WTC11 (cell line): Measurements from ENCODE around the gene FKBP5. TPM values are rescaled to one million over a fixed set of nuclear protein-coding genes. Genes with fewer than 3 reads are reported as not detected.

Source experiments
- ATAC-seq: fragments of 200-7000 bp; cut with Tn5 transposase; 2 replicates; pipeline ENCODE4 v1.10.0; 2021; ENCODE audit warnings: mild to moderate bottlenecking, moderate library complexity
- CTCF ChIA-PET: fragments of 300-600 bp; sonication (Branson Sonifier 250); formaldehyde crosslinking; loops from one replicate; lab custom pipeline; 2021; ENCODE audit warnings: antibody characterized with exemption; lab: Charles Lee
- POLR2A ChIA-PET: fragments of 350-600 bp; sonication (Branson Sonifier 250); formaldehyde crosslinking; loops from one replicate; lab custom pipeline; 2021; ENCODE audit warnings: antibody characterized with exemption; lab: Charles Lee
- DNase-seq: peaks from one replicate; pipeline ENCODE4 v3.0.0; 2021; ENCODE audit warnings: low spot score
- H3K27ac Mint-ChIP-seq: 2 replicates; pipeline ENCODE4 v1.8.0; 2021; ENCODE audit warnings: mixed read lengths
- H3K27me3 Mint-ChIP-seq: 2 replicates; pipeline ENCODE4 v1.8.0; 2021; ENCODE audit warnings: low read depth, mild to moderate bottlenecking, moderate library complexity, mixed read lengths
- H3K36me3 Mint-ChIP-seq: 2 replicates; pipeline ENCODE4 v1.8.0; 2021; ENCODE audit warnings: mixed read lengths
- H3K4me1 Mint-ChIP-seq: 2 replicates; pipeline ENCODE4 v1.8.0; 2022; ENCODE audit warnings: mixed read lengths
- H3K4me3 Mint-ChIP-seq: 2 replicates; pipeline ENCODE4 v1.8.0; 2021; ENCODE audit warnings: mild to moderate bottlenecking, moderate library complexity, mixed read lengths
- H3K9me3 Mint-ChIP-seq: 2 replicates; pipeline ENCODE4 v1.8.0; 2021; ENCODE audit warnings: mixed read lengths
- CBFB ChIP-seq: sonication (generic); formaldehyde crosslinking; IDR thresholded peaks from 2 replicates; pipeline ENCODE4 v1.8.1; 2022; ENCODE audit warnings: mild to moderate bottlenecking, low read depth, missing genetic modification reagents
- ELF4 ChIP-seq: sonication (generic); formaldehyde crosslinking; IDR thresholded peaks from 2 replicates; pipeline ENCODE4 v1.8.1; 2022; ENCODE audit warnings: low read depth, mild to moderate bottlenecking, moderate library complexity, missing genetic modification reagents
- EMX1 ChIP-seq: fragments of 250-450 bp; sonication (Bioruptor Pico); IDR thresholded peaks from 2 replicates; pipeline ENCODE4 v1.8.0; 2021; ENCODE audit warnings: mild to moderate bottlenecking
- JUN ChIP-seq: sonication (generic); formaldehyde crosslinking; IDR thresholded peaks from 2 replicates; pipeline ENCODE4 v1.8.0; 2023; ENCODE audit warnings: mild to moderate bottlenecking, missing genetic modification reagents
- MYBL2 ChIP-seq: sonication (generic); formaldehyde crosslinking; IDR thresholded peaks from 2 replicates; pipeline ENCODE4 v1.8.1; 2023; ENCODE audit warnings: mild to moderate bottlenecking, moderate library complexity, missing genetic modification reagents
- NR2C2 ChIP-seq: sonication (generic); formaldehyde crosslinking; IDR thresholded peaks from 2 replicates; pipeline ENCODE4 v1.8.0; 2022; ENCODE audit warnings: mild to moderate bottlenecking, missing genetic modification reagents
- OVOL2 ChIP-seq: fragments of 250-450 bp; sonication (Bioruptor Pico); IDR thresholded peaks from 2 replicates; pipeline ENCODE4 v1.9.0; 2021; ENCODE audit warnings: mild to moderate bottlenecking, borderline replicate concordance
- TCF7 ChIP-seq: sonication (generic); formaldehyde crosslinking; IDR thresholded peaks from 2 replicates; pipeline ENCODE4 v1.8.0; 2022; ENCODE audit warnings: mild to moderate bottlenecking, low read depth, missing genetic modification reagents, moderate library complexity
- TEAD1 ChIP-seq: sonication (generic); formaldehyde crosslinking; IDR thresholded peaks from 2 replicates; pipeline ENCODE4 v1.8.0; 2022; ENCODE audit warnings: mild to moderate bottlenecking, missing genetic modification reagents
- TEAD4 ChIP-seq: sonication (generic); formaldehyde crosslinking; IDR thresholded peaks from 2 replicates; pipeline ENCODE4 v1.8.0; 2022; ENCODE audit warnings: mild to moderate bottlenecking, missing genetic modification reagents
- ZNF232 ChIP-seq: sonication (generic); formaldehyde crosslinking; IDR thresholded peaks from 2 replicates; pipeline ENCODE4 v1.8.0; 2022; ENCODE audit warnings: mild to moderate bottlenecking, missing genetic modification reagents
- ZNF317 ChIP-seq: sonication (generic); formaldehyde crosslinking; IDR thresholded peaks from 2 replicates; pipeline ENCODE4 v1.8.1; 2023; ENCODE audit warnings: low read depth, mild to moderate bottlenecking, moderate library complexity, missing genetic modification reagents, borderline replicate concordance
- ZNF423 ChIP-seq: fragments of 250-450 bp; sonication (Bioruptor Pico); IDR thresholded peaks from 2 replicates; pipeline ENCODE4 v2.1.2; 2022; ENCODE audit warnings: mild to moderate bottlenecking, moderate library complexity
- ZNF671 ChIP-seq: fragments of 250-450 bp; sonication (Bioruptor Pico); IDR thresholded peaks from 2 replicates; pipeline ENCODE4 v1.8.0; 2021; ENCODE audit warnings: mild to moderate bottlenecking
- total RNA-seq: library from RNA; stranded (reverse); gene quantifications from 3 replicates; pipeline ENCODE4 v1.2.3, GENCODE V29; 2021
- TF ChIP-seq, protein P1 (sequence below): sonication (generic); formaldehyde crosslinking; IDR thresholded peaks from 2 replicates; pipeline ENCODE4 v1.8.1; 2022; ENCODE audit warnings: mild to moderate bottlenecking, moderate library complexity, missing genetic modification reagents
- TF ChIP-seq, protein P2 (sequence below): sonication (generic); formaldehyde crosslinking; IDR thresholded peaks from 2 replicates; pipeline ENCODE4 v1.8.1; 2022; ENCODE audit warnings: low read depth, missing genetic modification reagents, borderline replicate concordance
- TF ChIP-seq, protein P3 (sequence below): fragments of 250-450 bp; sonication (Bioruptor Pico); IDR thresholded peaks from 2 replicates; pipeline ENCODE4 v1.9.0; 2021; ENCODE audit warnings: mild to moderate bottlenecking
- TF ChIP-seq, protein P4 (sequence below): sonication (generic); formaldehyde crosslinking; IDR thresholded peaks from 2 replicates; pipeline ENCODE4 v1.8.1; 2023; ENCODE audit warnings: mild to moderate bottlenecking, missing genetic modification reagents, borderline replicate concordance
- TF ChIP-seq, protein P5 (sequence below): sonication (generic); formaldehyde crosslinking; IDR thresholded peaks from 2 replicates; pipeline ENCODE4 v1.8.0; 2023; ENCODE audit warnings: mild to moderate bottlenecking, missing genetic modification reagents
- TF ChIP-seq, protein P6 (sequence below): sonication (generic); formaldehyde crosslinking; IDR thresholded peaks from 2 replicates; pipeline ENCODE4 v1.8.0; 2022; ENCODE audit warnings: mild to moderate bottlenecking, missing genetic modification reagents

The FKBP5 gene
- total RNA-seq, 1 experiment from 2014 or later = 27.2 TPM

DNA sequence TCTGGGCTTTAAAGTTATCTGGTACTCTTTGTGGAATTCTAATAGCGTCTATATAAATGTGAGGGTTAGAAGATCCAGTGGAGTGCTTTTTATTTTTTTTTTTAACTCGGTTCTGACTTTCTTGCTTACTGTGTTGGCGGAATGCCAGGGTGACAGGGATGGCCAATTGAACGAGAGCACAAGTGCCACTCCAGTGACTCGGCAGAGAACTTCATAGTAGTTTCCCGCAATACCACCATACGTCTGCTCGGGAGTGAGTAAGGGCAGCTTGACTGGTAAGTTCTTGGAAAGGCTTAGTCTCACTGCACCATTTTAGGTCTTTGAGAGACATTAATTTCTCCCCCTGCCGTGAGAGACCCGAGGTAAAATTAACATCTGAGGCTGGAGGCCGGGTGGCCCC lies 126.7 kb downstream of the FKBP5 start (continued):
- TF ChIP-seq, protein P1, sequence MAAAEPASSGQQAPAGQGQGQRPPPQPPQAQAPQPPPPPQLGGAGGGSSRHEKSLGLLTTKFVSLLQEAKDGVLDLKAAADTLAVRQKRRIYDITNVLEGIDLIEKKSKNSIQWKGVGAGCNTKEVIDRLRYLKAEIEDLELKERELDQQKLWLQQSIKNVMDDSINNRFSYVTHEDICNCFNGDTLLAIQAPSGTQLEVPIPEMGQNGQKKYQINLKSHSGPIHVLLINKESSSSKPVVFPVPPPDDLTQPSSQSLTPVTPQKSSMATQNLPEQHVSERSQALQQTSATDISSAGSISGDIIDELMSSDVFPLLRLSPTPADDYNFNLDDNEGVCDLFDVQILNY = no peak

DNA sequence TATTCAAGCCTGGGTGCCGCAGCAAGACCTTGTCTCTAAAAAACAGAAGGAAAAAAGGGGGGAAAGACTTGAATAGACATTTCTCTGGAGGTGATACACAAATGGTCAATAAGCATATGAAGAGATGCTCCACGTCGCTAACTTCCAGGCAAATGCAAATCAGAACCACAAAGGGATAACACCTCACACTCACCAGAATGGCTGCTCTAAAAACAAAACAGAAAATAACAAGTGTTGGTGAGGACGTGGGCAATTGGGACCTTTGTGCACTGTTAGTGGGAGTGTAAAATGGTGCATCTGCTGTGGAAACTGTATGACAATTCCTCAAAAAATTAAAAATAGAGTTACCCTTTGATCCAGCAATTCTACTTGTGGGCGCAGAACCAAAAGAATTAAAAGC lies 127.6 kb downstream of the FKBP5 start:
- Mint-ChIP-seq H3K27me3 (no peaks in the 10 kb centered on the region), H3K4me1 (peaks cover 31% of the 10 kb centered on the region), H3K36me3 (no peaks in the 10 kb centered on the region), H3K4me3 (no peak overlapping the region), H3K9me3 (no peaks in the 10 kb centered on the region), H3K27ac (no peak overlapping the region; the same call in 1 of the 2 replicates)
- DNase-seq = no peak
- ATAC-seq = no peak
- POLR2A ChIA-PET = interaction anchor here (0.5 kb wide), 1 partner anchor 1608 kb away, joined by 3 read pairs; no protein-coding TSS in a partner anchor
- no peak for TF ChIP-seq MYBL2 (CRISPR knock-in tag)
- TF ChIP-seq TEAD1 = no peak
- TF ChIP-seq, protein P2, sequence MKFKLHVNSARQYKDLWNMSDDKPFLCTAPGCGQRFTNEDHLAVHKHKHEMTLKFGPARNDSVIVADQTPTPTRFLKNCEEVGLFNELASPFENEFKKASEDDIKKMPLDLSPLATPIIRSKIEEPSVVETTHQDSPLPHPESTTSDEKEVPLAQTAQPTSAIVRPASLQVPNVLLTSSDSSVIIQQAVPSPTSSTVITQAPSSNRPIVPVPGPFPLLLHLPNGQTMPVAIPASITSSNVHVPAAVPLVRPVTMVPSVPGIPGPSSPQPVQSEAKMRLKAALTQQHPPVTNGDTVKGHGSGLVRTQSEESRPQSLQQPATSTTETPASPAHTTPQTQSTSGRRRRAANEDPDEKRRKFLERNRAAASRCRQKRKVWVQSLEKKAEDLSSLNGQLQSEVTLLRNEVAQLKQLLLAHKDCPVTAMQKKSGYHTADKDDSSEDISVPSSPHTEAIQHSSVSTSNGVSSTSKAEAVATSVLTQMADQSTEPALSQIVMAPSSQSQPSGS (CRISPR knock-in tag) = no peak
- TF ChIP-seq, protein P3, sequence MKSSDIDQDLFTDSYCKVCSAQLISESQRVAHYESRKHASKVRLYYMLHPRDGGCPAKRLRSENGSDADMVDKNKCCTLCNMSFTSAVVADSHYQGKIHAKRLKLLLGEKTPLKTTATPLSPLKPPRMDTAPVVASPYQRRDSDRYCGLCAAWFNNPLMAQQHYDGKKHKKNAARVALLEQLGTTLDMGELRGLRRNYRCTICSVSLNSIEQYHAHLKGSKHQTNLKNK (CRISPR knock-in tag) = no peak
- TF ChIP-seq JUN (CRISPR knock-in tag) = no peak
- TF ChIP-seq ZNF423 = no peak
- no peak for TF ChIP-seq EMX1 (CRISPR knock-in tag)
- TF ChIP-seq ZNF232 = no peak
- TF ChIP-seq, protein P4, sequence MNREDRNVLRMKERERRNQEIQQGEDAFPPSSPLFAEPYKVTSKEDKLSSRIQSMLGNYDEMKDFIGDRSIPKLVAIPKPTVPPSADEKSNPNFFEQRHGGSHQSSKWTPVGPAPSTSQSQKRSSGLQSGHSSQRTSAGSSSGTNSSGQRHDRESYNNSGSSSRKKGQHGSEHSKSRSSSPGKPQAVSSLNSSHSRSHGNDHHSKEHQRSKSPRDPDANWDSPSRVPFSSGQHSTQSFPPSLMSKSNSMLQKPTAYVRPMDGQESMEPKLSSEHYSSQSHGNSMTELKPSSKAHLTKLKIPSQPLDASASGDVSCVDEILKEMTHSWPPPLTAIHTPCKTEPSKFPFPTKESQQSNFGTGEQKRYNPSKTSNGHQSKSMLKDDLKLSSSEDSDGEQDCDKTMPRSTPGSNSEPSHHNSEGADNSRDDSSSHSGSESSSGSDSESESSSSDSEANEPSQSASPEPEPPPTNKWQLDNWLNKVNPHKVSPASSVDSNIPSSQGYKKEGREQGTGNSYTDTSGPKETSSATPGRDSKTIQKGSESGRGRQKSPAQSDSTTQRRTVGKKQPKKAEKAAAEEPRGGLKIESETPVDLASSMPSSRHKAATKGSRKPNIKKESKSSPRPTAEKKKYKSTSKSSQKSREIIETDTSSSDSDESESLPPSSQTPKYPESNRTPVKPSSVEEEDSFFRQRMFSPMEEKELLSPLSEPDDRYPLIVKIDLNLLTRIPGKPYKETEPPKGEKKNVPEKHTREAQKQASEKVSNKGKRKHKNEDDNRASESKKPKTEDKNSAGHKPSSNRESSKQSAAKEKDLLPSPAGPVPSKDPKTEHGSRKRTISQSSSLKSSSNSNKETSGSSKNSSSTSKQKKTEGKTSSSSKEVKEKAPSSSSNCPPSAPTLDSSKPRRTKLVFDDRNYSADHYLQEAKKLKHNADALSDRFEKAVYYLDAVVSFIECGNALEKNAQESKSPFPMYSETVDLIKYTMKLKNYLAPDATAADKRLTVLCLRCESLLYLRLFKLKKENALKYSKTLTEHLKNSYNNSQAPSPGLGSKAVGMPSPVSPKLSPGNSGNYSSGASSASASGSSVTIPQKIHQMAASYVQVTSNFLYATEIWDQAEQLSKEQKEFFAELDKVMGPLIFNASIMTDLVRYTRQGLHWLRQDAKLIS (CRISPR knock-in tag) = no peak
- TF ChIP-seq ZNF671 (CRISPR knock-in tag) = no peak
- no peak for TF ChIP-seq TCF7 (CRISPR knock-in tag)
- TF ChIP-seq, protein P5, sequence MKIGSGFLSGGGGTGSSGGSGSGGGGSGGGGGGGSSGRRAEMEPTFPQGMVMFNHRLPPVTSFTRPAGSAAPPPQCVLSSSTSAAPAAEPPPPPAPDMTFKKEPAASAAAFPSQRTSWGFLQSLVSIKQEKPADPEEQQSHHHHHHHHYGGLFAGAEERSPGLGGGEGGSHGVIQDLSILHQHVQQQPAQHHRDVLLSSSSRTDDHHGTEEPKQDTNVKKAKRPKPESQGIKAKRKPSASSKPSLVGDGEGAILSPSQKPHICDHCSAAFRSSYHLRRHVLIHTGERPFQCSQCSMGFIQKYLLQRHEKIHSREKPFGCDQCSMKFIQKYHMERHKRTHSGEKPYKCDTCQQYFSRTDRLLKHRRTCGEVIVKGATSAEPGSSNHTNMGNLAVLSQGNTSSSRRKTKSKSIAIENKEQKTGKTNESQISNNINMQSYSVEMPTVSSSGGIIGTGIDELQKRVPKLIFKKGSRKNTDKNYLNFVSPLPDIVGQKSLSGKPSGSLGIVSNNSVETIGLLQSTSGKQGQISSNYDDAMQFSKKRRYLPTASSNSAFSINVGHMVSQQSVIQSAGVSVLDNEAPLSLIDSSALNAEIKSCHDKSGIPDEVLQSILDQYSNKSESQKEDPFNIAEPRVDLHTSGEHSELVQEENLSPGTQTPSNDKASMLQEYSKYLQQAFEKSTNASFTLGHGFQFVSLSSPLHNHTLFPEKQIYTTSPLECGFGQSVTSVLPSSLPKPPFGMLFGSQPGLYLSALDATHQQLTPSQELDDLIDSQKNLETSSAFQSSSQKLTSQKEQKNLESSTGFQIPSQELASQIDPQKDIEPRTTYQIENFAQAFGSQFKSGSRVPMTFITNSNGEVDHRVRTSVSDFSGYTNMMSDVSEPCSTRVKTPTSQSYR (CRISPR knock-in tag) = no peak
- no peak for TF ChIP-seq CBFB
- TF ChIP-seq NR2C2 = no peak
- CTCF ChIA-PET = interaction anchor here (1.1 to 5.7 kb wide), 5 partner anchors 9 to 38 kb away, joined by 3 to 31 read pairs (median 4); no protein-coding TSS in a partner anchor

DNA sequence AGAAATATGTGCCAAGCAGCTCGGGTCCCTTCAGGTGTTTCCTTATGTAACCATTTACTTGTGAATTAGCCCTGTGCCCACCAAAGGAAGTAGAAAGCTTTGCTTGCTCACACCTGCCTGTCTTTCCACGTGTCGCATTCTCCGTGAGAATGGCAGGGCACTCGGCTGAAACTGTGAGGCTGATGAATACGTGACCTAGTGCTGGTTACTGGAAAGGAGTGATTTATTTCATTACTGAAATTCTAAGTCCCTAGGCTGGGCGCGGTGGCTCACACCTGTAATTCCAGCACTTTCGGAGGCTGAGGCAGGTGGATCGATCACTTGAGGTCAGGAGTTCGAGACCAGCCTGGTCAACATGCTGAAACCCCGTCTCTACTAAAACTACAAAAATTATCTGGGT lies 130.1 kb downstream of the FKBP5 start:
- ATAC-seq (no peak), DNase-seq (no peak)
- TF ChIP-seq, protein P3 (CRISPR knock-in tag) = no peak
- TF ChIP-seq ZNF317 (CRISPR knock-in tag) = no peak
- TF ChIP-seq, protein P6, sequence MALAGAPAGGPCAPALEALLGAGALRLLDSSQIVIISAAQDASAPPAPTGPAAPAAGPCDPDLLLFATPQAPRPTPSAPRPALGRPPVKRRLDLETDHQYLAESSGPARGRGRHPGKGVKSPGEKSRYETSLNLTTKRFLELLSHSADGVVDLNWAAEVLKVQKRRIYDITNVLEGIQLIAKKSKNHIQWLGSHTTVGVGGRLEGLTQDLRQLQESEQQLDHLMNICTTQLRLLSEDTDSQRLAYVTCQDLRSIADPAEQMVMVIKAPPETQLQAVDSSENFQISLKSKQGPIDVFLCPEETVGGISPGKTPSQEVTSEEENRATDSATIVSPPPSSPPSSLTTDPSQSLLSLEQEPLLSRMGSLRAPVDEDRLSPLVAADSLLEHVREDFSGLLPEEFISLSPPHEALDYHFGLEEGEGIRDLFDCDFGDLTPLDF (CRISPR knock-in tag) = no peak
- TF ChIP-seq OVOL2 (CRISPR knock-in tag) = no peak
- TF ChIP-seq ELF4 (CRISPR knock-in tag) = no peak
- no peak for TF ChIP-seq TEAD4 (CRISPR knock-in tag)
- Mint-ChIP-seq H3K4me3 (no peak overlapping the region), H3K4me1 (peaks cover 23% of the 10 kb centered on the region), H3K36me3 (no peaks in the 10 kb centered on the region), H3K27ac (no peak overlapping the region), H3K9me3 (no peaks in the 10 kb centered on the region), H3K27me3 (no peaks in the 10 kb centered on the region)
- ChIA-PET POLR2A (no interaction called here), CTCF (interaction anchor here (2.3 kb wide), 1 partner anchor 36 kb away, joined by 14 read pairs; no protein-coding TSS in a partner anchor)
